Astrocyte (in vitro differentiated cells and primary cell): ENCODE data around the gene ZNF22.

Experiments
- CTCF ChIP-seq: IDR thresholded peaks from 2 replicates; pipeline ENCODE4 v1.5.1; 2011; ENCODE audit warnings: low read depth, mild to moderate bottlenecking, inconsistent platforms, low read length, moderate library complexity; ENCODE audit not compliant: insufficient read depth
- EZH2 ChIP-seq: IDR thresholded peaks from 2 replicates; pipeline ENCODE4 v1.6.1; 2012; ENCODE audit warnings: mild to moderate bottlenecking, low read length, inconsistent platforms; ENCODE audit not compliant: insufficient read depth

GRCh38 chr10:44966816-44967509 lies 33.8 kb upstream of the ZNF22 start:
- peak; percentile 25 for TF ChIP-seq CTCF
- TF ChIP-seq EZH2 = no peak
